Measurements from ENCODE around the gene PCDH1.
"Not testable (repeated sequence)": the region's sequence is repeated elsewhere in the genome, so short reads cannot be mapped to it uniquely, and the experiment has no call there.

The PCDH1 gene

DNA sequence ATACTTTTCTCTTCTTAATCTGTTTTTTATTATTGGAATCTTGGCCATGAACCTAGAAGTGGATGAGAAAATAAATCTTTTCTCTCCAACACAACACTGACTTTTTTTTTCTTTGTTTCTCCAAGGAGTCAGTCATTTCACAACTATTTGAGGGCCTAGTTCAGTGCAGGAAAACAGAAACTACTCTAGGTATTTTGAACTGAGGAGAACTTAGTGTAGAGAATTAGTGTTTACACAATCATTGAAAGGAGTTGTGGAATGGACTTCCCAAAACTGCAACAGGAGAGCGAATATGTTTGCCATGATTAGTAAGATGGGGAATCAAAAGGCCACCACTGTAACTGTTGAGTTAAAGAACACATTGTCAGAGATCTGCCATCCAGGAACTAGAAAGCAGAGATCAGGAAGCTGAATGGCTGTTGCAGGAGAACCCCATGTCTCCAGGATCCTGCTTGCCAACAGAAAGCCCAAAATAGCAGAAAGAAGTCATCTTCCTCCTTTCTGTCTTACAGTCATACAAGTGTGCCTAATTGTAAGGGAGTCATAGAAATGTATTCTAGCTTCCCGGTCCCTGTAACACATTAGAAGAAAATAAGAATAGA, 20.3 kb upstream of the PCDH1 start:
- no peak for DNase-seq (ENCODE audit: low spot score)

DNA sequence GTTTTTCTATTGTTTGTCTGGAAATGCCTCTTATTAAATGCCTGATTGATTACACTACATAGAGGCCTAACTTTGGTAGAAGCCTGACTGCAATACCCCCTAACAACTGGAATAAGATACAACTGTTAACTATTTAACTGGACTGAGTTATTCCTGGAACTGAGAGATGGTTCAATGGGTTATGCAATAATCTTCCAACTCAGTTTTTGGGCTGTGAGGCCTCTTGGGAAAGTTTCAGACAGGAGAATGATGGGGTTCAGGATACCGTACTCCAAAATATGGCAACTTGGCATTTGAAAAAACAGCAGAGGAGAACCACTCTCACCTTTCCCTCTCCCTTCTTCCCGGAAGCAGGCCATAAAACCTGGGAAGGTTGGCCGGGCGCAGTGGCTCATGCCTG, 19.2 kb upstream of the PCDH1 start:
- DNase-seq (ENCODE audit: low spot score): no peak

DNA sequence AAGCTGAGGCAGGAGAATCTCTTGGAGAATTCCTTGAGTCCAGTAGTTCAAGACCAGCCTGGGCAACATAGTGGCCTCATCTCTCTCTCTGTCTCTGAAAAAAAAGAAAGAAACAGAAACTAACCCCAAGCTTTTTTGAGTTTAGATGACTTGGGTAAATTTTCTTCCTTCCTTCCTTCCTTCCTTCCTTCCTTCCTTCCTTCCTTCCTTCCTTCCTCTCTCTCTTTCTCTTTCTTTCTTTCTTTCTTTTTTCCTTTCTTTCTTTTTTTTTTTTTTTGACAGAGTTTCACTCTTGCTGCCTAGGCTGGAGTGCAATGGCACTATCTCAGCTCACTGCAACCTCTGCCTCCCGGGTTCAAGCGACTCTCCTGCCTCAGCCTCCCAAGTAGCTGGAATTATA, 12.2 kb upstream of the PCDH1 start:
- DNase-seq (ENCODE audit: low spot score): not testable (repeated sequence)

DNA sequence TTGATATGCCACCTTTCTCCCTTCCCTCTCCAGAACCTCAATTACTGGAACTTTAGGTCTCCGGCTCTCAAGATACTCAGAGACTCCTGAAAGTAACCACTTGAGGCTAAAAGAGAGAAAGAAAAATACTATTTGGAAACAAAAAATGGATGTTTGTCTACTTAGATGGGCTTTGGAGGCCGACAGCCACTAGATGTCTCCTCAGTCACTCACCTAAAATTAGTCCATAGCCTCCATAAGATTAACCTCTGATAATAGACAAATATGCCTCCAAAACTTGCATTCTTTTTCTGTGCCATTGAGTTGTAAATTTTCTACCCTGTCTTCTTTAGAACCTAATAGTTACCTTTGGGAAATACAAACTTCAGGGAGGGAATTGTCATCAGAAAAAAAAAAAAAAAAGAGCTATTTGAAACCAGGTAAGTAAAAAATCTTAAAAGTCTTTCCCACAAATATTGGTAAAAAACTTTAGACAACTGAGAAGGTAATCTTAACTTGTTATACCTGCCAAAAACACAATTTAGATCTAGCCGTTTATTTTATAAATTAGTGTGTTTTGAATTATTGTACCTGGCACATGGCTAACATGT, 11.2 kb upstream of the PCDH1 start:
- peak; percentile 35 for DNase-seq (ENCODE audit: low spot score)

DNA sequence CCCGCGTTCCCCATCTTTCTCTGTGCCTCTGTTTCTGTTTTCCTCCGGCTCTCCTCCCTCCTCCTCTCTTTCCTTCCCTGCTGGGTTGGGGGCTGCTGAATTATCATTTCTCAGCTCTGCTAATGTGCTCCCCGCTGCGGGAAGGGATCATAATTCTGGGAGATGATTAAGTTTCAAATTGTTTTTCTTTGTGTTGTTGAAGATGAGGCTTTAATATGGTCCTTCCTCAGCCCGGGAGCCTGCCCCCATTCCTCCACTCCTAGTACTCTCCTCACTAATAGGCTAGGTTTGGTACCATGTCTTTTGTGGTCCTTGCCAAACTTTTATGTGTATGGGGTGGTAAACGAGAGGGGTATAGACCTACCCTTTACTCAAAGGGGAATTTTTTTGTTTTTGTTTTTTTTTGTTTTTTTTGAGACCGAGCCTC, 5.7 kb upstream of the PCDH1 start:
- DNase-seq (ENCODE audit: low spot score): no peak

DNA sequence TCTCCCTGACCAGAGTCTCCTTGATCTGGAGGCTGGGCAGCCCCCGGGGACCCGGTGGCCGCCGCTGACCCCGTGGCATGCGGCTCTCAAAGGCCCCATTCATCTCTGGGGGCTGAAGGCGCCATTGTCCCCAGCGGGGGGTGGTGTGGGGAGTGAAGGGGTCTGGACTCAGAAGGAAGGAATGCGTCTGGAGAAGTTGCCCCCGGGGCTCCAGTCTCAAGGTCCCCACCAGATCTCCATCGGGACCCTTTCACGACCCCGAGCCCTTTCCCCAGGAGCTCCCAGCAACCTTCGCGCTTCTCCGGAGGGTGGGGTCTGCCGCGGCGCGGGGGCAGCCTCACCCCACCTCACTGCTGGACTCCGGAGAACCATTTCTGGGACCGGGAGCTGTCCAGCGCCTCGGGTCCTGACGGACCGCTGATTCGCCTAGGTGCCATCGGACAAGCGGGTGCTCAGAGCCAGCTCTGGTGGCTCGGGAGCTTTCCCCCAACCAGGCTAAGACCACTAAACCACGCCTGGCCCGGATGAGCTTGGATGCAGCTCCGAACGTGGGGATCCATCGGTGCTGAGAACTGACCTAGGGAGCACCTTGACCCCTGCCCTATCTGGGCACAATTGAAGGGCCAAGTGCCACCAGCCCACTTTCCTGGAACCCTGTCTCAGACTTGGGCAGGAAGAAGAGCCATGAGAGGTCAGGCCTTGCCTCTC, 5.1 kb upstream of the PCDH1 start:
- DNase-seq (ENCODE audit: low spot score): no peak

DNA sequence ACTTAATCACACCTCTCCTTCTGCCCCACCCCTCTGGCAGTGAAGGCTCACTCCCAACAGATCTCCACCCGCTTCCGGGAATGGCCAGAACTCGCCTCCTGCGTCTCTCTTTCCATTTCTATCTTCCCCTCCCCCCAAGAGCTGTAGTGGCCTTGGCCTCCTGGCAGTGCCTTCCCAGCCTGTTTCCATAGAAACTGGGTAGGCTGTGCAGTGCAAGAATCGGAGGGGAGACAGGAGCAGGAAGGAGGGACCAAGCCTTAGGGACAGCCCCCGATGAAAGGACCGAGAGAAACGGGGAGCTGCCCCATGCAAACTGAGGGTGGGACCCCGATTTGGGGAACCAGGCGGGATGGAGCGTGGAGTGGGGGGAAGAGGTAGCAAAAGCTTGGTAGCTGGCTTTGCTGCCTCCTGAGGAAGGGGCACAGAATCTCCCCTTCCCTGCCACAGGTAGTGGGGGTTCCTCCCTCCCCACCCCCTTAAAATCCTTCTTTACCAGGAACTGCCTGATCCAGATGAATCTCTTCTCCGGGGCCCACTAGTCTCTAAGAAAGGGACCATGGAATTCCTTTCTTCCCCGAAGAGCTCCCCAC, 4.5 kb upstream of the PCDH1 start:
- DNase-seq (ENCODE audit: low spot score): no peak

DNA sequence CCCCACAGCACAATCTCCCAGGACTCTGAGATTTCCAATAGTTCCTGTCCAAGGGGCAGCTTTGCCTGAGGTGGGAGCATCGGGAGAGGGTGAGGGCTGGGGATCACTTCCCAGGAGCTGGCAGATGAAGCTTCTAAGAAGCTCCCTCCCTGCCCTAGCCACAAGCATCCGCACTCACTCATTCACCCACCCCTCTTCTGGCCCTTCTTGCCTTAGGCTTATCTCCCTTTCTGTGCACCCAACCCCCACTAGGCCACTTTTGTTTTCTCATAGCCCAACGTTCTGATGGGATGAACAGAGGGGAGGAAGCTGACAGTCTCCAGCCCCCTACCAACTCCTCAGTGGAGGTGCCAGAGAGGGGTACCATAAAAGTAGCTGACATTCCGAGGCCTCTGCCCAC, 3.7 kb upstream of the PCDH1 start:
- no peak for DNase-seq (ENCODE audit: low spot score)

DNA sequence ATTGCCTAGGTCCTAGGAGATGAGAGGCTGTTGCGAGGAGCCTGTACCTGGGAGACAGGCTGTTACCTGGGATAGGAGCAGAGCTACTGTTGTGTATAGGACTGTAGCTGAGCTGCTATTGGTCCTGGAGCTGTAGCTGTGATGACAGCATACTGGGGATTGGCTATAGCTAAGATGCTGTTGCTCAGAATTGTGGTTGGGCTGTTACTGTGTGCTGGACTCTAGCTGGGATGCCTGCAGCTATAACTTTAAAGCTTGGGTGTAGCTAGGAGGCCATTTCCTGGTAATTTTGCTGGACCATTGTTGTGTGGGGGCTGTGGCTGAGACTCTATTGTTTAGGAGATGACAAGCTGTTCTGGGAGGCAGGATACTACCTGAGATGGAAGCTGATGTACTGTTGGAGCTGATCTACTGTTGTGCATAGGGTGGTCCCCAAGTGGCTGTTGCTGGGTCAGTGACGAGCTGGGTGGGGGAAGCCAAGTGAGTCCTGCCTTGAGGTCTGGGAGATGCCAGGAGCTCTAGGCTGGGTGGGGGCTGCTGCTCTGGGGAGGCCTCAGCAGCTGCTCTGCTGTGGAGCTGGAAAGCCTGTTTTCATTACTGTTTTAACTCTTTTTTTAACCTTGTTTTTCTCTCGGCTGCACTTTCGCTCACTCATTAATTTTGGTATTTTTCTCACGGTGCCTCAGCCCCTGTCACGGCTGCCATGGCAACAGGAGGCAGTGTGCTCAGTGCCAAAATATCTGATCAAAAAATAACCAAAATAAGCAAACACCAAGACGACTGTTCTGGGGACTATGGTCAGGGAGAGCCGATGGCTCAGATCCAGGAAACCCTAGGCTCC, 3.0 kb upstream of the PCDH1 start:
- no peak for DNase-seq (ENCODE audit: low spot score)

DNA sequence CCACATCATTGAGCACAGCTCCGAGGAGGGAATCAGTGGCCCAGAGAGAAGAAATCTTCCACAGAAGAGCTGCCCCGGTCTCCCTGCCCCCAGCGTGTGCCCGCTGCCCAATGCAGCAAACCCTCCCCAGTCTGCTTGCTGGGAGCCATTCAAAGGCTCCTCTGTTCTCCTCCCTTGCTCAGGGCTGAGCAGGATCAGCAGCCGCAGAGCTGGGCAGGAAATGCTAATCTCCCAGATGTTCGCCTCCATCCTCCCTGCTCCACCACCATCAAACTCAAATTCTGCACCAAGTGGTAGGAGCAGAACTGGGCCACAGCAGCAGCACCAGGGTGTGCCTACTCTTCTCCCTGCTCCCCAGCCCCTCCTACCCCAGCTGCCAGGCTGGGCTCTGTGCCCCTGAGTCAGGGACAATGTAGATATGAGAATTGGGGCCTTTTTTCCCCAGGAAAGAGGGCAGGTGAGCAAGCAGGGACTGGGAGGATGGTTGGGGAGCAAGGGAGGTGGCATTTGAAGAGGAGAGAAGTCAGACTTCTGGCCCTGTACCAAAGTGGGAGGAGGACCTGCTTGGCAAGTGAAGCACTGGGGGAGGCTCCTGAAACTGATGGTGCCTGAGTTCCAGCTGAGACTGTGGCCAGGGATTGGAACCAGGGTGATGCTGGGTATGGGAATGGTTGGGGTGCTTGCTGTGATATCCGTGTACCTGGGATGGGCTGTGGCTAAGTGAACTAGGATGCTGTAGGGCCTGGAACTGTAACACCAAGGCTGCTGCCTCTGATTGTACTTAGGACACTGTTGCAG, 1.9 kb upstream of the PCDH1 start:
- DNase-seq (ENCODE audit: low spot score): no peak

DNA sequence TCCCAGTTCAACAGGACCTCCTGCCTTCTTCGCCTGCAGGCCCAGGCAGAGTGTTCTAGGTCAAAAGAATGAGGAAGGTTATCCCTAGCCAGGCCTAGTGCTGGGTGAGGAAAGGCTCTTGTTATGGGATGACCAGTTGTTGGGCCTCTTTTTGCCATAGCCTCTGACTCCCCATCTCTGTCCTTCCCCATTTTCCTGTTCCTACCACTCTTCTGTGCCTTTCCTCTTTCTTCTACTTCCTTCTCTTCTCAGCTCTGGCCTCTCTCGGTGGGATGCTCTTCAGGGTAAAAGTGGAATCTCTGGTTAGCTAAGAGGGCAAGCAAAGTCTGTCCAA, 1.2 kb upstream of the PCDH1 start:
- no peak for DNase-seq (ENCODE audit: low spot score)

DNA sequence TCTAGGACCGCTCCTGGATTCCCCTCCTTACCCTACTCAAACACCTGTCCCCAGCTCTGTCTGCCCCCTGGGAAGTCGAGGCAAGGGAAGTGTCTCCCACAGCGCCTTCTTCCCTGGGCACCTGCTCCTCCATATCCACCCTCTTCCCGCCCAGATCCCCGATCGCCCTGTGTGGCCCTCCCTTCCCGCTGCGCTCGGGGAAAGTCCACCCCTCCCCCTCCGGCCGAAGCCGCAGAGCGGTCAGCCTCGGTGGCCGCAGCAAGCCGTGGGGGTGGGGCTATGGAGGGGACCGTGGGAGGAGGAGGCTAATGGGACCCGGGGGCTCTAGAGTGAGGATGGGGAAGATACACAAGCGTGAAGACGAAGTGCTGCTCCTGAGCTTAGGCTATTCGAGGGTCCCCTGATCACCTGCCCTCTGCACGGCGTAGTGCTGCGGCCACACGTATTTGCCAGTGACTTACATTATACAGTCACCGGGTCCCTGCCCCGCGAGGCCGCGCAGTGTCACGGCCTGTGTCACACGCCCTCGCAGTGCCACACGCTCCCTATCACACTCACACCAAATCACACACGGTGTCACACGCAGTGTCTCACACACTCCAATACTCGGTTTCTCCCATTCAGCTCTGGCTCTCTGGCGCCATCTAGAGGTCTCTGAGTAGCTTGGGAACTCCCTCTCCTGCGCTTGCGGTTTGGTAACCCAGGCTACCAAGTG, 658 bp upstream of the PCDH1 start:
- DNase-seq (ENCODE audit: low spot score): peak; percentile 96

DNA sequence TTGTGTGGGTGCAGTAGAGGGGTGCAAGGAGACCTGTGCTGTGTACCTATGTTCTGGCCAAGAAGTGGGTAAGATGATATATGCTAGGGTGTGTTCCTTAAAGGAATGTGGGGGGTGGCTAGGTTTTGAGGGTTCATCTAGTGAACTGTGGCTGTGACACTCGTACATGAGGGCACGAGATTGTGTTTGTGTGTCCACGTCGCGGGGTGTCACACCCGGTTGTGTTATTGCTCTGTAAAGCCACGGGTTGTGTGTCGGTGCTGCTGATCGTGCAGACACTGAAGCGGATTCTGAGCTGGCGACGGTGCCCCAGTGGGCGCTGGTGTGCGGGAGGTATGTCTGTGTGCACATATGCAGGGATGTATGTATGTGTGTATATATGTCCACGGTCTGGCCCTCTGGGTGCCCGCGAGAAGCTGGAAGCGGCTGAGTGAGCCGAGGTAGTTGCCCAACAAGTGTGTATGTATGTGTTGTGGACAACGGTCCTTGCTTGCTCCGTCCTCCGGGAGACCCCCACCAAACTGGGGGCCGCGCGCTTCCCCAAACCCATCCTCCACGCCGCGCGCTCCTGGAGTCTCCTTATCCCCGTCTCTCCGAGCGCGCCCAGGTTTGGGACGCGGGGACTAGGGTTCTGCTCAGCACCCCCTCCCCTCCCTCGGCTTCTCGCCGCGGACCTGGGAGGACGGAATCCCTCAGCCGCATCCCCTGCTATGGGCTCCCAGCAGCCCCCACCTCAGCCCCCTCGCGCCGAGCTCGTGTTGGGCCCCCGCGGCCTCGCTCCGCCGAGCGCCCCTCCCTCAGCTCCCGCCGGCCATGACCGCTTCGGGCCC, 639 bp downstream of the PCDH1 start:
- DNase-seq (ENCODE audit: low spot score): no peak

DNA sequence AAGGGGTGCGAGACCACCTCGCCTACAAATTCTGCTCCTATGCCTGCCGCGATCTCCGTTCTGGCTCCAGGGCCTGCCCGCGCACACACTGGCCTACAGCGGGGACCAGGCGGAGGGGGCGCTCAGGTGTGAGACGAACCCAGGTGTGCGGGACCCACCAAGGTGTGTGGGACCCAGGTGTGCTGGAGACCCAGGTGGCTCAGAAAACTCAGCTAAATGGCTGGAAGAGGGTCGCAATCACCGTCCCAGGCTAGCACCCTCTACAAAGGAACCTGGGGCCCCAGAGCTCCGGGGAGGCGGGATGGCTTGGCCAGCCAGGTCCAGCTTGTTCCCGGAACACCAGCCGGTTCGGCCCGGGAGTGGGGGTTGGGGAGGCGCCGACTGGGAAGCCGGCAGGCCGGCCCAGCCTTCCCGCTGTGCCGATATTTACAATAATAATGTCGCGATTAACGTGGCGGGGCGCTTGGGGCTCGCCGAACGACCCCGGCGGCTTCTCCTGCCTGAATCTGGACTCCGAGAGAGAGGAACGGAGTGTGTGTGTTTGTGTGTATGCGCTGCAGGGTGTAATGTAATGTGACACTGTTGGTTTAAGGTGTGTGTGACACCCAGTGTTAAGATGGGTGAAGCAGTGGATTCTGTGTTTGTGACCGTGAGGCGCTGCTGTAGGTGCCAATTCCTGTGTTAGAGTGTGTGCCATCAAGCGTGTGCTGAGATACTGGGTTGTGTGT, 1.4 kb downstream of the PCDH1 start:
- no peak for DNase-seq (ENCODE audit: low spot score)

DNA sequence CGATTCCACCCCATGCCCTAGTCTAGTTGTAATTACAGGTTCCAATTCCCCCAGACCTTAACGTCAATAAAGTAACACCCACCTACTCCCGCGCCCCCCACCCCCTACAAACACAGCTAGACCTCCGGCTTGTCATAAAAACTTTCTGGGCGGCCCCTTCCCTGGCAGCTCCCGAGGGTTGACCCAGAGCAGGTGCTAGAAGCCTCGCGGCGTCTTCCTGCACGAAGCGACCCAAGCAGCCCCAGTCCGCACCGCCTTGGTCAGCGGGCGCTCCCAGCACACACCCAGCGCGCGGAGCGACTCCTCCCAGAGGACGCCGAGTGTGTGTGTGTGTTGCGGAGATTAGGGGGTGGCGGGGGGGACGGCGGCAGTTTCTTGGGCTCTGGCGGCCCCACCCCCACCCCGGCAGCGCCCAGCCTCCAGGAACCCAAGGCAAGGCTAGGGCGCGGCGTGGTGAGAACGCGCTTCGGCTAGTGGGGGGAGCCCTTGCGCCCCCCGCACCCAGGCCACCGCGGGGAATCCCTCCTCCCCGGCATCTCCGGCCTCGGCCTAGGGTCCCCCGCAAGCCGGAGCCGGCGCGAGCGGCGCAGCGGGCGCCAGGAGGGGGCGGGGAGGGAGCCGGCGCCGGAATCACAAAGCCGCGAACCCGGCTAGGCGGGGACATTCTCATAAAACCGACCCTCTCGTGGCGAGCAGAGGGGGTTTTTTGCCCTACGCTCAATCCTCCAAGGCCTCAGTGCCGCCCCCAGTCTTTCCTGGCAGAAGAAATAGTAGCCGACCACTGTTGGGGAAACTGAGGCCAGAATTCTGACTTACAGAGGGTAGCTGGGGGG, 2.2 kb downstream of the PCDH1 start:
- no peak for DNase-seq (ENCODE audit: low spot score)

DNA sequence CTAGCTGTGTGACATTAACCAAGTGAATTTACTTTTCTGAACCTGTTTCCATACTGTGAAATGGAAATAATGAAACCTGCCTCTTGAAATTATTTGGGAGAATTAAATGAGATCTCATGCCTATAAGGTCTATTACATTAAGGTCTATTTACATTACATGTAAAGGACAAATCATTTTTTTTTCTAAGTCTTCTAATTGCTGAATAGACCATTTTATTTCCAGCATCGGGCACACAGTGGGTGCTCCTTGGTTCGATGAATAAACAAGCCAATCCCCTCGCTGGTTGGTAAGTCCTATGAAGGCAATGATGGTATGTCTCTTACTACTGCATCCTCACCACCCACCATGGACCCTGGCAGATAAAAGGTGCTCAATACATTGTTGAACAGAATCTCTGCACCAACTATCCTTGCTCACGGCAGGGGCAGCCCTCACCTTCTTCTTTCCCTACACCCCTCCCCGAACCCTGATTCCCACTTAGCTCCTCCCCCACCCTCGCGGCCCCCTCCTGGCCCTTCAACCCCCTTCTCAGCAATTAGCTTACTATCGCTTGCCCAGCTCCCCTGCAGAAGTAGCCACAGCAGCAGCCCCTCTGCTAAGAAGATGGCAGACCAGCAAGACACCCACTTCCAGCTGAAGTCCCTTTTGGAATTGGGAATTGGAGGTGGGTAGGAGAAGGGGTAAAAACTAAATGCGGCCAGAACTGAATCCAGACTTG, 3.0 kb downstream of the PCDH1 start:
- DNase-seq (ENCODE audit: low spot score): no peak

DNA sequence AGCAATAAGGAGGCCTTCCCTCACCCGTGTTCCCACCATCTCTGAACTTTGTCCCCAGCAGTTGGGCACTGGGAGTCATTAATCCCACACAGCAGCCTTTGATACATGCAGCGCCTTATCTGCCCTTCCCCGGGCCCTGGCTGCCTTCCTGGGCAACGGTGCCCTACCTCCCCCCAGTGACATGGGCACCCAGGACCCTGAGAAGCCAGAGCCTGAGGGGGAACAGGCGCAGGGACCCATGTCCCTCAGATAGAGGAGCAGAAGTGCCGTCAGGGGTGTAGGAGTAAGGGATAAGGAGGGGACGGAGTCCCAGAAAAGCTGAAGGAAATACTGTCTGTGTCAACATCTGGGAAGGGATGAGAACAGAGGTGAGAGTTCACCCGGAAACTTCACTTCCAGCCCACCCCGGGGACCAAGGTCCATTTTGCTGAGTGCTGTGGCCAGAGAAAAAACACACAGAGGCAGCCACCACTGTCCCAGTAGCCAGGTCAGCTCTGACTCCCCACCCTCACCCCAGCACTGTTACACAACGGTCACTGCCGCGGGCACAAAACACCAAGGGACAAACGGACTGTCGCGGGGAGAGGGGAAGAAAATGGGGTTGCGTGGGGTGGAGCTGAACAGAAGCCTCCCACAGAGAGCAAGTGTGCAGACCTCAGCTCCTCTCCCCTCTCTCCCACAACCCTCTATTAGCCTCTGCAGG, 3.8 kb downstream of the PCDH1 start:
- DNase-seq (ENCODE audit: low spot score): no peak
